HG02870 (cell line): ENCODE measurements around the gene PBXIP1.
"Not testable (repeated sequence)": the region's sequence is repeated elsewhere in the genome, so short reads cannot be mapped to it uniquely, and the experiment has no call there.

Experiments used
- ATAC-seq: cut with Tn5 transposase; IDR thresholded peaks from one replicate; pipeline ENCODE4 v1.9.1; 2021; ENCODE audit warnings: mild to moderate bottlenecking, moderate library complexity; ENCODE audit not compliant: unreplicated experiment

The PBXIP1 gene

GRCh38 chr1:154938604-154939399 lies 17.1 kb downstream of the PBXIP1 start:
- no peak for ATAC-seq

- ATAC-seq, result no peak
Observed at GRCh38 chr1:154937988-154938386, 17.9 kb downstream of the PBXIP1 start.

DNA sequence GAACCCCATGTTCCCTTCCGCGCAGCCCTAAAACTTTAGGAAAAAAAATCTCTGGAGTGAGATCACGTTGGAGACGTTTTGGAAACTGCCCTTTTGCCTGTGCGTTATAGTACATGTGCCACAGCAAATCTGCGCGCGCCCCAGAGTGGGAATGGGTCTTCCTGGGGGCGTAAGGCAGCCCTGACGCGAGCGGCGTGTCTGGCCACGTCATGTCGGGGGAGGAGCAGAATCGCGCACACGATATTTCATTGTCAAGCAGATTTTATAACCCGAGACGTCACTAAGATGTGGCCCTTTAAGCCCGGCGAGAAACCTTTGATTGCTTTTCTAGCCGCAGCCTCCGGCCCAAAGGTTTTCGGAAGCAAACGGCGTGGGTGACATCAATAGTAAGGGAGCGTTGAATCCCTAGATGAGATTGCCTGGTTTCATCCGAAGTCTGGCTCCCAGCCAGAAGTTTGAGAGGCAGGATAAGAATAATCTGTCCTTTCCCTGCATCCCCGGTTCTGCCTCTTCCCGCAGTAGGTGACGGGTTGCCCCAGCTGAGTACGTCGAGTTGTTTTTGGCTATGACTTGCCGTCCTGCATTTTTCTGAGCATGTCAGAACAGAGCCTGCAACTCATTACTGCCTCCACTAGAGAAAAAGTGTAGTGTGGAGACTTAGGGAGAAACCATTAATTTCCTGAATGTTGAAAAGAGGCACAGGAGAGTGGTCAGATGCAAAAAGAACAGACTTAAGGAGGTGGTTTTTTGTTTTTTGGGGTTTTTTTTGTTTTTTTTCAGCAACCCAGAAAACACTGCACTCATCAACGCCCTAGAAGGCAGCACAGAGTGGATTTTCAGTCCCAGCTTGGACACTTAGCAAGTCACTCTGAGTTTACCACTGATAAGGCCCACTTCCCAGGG lies 18.6 kb downstream of the PBXIP1 start:
- peak; percentile 47 for ATAC-seq

- peak; percentile 65 for ATAC-seq
Observed at GRCh38 chr1:154936555-154937084, 19.3 kb downstream of the PBXIP1 start, which contains the start of gene PMVK. Gene PMVK, minus strand, starts transcription at chr1:154936719. Its CDS starts 34 bp downstream, at chr1:154936685.

DNA sequence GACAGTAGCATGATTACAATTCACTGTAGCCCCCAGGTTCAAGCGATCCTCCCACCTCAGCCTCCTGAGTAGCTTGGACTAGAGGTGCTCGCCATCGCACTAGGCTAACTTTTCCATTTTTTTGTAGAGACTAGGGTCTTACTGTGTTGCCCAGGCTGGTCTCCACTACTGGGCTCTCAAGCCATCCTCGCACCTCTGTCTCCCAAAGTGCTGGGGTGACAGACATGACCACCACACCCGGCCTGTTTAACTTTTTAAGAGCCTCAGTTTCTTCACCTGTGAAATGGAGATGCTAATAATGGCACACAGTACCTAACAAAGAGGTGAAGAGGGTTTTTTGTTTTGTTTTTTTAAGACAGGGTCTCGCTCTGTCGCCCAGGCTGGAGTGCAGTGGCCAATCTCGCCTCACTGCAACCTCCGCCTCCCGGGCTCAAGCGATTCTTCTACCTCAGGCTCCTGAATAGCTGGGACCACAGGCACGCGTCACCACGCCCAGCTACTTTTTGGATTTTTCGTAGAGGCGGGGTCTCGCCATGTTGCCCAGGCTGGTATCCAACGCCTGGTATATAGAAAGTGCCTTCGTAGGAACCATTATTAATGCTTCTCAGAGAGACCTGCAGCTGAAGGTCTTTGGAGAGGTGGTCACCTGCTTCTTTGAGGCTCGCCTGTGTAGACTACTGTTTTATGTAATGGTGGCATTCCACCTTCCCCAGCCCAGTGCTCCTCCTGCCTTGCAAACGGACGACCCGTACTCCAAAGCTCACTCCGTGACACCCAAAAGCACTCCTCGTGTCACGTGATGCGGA lies 19.9 kb downstream of the PBXIP1 start:
- no peak for ATAC-seq

DNA sequence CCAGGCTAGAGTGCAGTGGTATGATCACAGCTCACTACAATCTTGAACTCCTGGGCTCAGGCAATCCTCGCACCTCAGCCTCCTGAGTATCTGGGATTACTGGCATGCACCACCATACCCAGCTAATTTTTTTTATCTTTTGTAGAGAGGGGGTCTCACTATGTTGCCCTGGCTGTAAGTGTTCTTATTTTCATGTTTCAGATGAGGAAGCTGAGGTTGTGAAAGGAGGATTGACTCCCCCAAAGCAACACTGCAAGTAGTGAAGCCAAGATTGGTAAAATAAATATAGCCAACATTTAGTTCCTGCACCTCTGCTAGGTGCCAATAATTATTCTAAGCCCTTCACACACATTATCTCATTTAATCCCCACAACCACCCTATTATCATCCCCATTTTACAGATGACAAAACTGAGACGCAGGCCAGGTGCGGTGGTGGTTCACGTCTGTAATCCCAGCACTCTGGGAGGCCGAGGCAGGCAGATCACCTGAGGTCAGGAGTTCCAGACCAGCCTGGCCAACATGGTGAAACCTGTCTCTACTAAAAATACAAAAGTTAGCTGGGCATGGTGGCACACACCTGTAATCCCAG lies 21.4 kb downstream of the PBXIP1 start:
- ATAC-seq, result no peak

- no peak for ATAC-seq
Observed at GRCh38 chr1:154931940-154932487, 23.9 kb downstream of the PBXIP1 start.

- no peak for ATAC-seq
Observed at GRCh38 chr1:154926201-154926600, 29.7 kb downstream of the PBXIP1 start.

DNA sequence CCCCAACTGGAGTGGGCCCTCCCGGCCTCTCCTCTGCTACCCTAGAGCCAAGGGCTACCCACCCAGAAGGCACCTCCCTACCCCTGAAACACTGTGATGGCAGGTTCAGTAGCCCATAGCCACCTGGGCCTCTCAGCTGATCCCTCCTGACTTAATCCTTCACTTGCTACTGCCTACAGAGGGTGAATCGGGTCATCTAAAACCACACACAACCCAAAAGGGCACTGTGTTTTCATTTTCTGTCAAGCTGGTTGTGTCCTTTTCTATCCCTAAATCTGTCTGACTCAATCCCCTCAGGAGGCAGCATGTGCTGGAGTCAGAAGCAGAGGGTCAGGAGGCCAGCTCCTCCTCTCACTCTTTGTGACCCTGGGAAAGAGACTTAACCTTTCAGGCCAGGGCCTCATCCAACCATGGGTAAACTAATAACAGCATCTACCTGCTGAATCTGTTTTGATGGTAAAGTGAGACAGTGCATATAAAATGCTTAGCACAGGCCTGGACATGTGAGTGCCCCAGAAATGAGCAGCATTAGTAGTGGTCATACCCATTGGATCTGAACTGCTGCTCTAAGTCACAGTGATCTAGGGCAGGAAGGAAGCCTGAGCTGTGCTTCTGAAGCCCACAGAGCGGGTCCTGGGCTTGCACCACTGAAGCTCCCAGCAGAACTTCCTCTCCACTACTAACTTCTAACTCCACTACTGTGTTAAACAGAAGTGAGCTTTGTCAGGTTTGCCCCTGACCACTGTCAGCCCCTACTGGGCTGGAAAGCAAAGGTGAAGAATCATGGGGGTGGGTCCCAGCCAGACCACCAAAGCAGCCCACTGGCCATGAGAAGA lies 30.3 kb downstream of the PBXIP1 start:
- no peak for ATAC-seq

GRCh38 chr1:154923695-154924094 lies 32.2 kb downstream of the PBXIP1 start:
- ATAC-seq, result no peak

GRCh38 chr1:154913273-154913672 lies 42.6 kb downstream of the PBXIP1 start:
- ATAC-seq, result no peak

DNA sequence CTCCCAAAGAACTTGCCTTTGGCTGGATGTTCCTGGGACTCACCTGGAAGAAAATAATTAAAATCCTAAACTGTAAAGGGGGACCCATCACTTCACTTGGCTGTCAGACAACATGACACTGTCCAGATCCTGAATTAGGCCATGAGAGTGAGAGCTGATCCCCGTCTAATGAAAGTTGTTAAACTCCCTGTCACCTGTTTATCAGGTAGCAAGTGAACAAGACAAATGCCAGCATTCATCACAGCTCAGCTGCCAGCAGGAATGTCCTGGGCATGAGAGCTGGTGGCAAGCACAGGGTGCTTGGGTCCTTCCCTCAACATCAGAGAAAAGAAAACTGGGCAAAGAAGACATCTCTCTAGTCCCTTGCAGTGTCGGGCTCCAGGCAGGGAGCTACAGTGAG lies 43.1 kb downstream of the PBXIP1 start:
- ATAC-seq, result no peak

DNA sequence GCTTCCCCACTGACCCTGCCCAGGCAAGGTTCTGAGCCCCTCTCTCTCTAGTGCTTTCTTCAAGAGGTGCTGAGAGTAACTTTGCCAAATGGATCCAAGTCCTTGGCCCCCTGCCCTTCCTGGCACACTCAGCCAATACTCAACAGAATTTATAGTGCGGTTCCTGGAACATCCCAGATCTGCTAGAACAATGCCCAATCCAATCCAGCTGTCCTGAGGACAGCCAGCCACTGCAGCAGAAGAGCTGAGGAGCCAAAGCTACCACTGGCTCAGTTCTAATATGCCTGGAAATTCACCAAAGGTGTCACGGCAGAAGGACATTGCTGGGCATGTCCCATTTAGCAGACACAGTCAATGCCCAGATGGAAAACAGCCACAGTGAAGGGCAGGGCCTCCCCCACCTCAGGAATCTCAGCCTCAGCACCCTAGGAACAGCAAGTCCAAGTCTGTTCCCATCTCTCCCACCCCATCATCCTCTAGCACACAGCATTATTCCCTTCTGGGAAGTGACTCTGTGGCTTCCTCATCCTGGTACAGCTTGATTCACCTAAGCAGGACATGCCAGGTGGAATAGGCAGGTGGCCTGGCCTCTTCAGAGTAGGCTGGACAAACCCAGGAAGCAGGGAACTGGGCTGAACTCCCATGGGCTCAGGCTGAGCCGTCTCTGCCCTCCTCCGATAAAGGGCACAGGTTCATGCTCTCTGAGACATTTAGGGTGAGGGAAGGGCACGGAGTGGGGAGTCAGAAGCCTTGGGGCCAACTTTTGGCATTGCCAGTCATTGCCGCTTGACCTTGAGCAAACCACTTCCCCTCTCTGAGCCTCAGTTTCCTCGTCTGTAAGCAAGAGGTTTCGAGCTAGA lies 44.0 kb downstream of the PBXIP1 start:
- ATAC-seq, result no peak

GRCh38 chr1:154910851-154911250 lies 45.0 kb downstream of the PBXIP1 start:
- ATAC-seq, result no peak

- no peak for ATAC-seq
Observed at GRCh38 chr1:154908937-154909336, 47.0 kb downstream of the PBXIP1 start.

- not testable (repeated sequence) for ATAC-seq
Observed at GRCh38 chr1:154908129-154908528, 47.8 kb downstream of the PBXIP1 start.

- no peak for ATAC-seq
Observed at GRCh38 chr1:154906621-154907081, 49.2 kb downstream of the PBXIP1 start.

DNA sequence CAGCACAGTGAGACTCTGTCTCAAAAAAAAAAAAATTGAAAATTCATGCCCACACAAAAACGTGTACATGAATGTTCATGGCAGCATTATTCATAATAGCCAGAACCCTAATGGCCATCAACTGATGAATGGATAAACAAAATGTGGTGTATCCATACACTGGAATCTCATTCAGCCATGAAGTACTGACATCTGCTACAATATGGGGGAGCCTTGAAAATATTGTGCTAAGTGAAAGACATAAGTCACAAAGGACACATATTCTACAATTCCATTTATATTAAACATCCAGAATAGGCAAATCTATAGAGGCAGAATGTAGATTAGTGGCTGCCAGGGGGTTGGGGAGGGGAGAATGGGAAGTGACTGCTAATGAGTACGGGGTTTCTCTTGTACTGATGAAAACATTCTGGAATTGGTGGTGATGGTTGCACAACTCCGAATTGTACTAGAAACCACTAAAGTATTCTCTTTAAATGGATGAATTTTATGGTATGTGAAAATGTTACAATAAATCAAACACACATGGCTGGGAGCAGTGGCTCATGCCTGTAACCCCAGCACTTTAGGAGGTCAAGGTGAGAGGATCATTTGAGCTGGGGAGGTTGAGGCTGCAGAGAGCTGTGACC lies 52.8 kb downstream of the PBXIP1 start:
- no peak for ATAC-seq
